Stimulated activated CD8-positive, alpha-beta memory T cell treated with anti-CD3 and anti-CD28 coated beads, Interleukin-4, amount 100 ng/mL, for 24 hours (primary cell): Measurements from ENCODE around the gene CHCHD3.

Experiments
- DNase-seq: peaks from one replicate; pipeline ENCODE4 v3.0.0-alpha.2; 2020; ENCODE audit warnings: low read depth

Gene CHCHD3

GRCh38 chr7:132742189-132742612, 339.7 kb downstream of the CHCHD3 start:
- DNase-seq: no peak

GRCh38 chr7:132740176-132740575, 341.7 kb downstream of the CHCHD3 start:
- DNase-seq: no peak

GRCh38 chr7:132739271-132739955, 342.5 kb downstream of the CHCHD3 start:
- DNase-seq: no peak

- no peak for DNase-seq
Measured at GRCh38 chr7:132738254-132738653, 343.6 kb downstream of the CHCHD3 start.

- DNase-seq: no peak
Measured at GRCh38 chr7:132735476-132735875, 346.4 kb downstream of the CHCHD3 start.
